ENCODE data around the gene KRR1. TPM values are rescaled to one million over a fixed set of nuclear protein-coding genes. Genes with fewer than 3 reads are reported as not detected.

KRR1 gene
- polyA plus RNA-seq, 3 donors: 8.0 to 14.4 (median 9.0) TPM

DNA sequence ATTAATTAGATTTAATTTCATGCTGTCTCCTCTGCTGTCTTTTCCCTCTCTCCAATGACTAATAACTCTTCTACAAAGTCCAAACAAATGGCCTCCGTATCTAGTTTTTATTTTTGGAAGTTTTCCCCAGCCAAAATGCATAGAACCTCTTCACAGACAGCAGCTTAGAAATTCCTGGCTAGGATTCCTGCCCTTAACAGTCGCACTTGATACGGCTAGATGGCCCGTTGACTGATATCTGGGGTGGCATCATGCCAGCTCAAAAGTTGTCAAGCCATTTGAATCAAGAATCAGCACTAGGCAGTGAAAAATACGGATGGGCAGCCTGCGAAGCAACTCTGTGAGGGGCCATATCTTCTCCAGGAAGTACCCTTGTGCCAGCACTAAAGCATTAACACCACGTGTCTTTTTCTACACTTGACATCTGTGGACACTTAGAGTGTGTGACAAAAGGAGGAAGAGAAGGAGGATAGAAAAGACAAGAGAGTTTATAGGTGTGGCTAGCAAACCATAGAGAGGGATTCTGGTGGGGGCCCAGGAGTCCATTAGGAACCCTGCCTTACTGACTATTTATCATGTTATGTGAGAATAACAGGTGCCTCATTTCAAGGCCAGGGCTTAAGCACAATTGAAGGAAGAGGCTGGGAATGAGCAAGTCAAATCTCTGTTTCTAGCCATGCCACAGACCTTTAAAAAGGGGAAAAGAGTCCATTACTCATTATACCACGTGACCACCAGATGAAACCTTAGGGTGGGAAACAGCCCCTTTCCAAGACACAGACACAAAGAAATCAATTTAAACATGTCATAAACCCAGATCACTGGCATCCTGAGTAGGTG, 39.2 kb upstream of the KRR1 start:
- no peak for TF ChIP-seq CTCF (IDR thresholded peaks at IDR 0.05)
- Histone ChIP-seq H3K4me3 (replicated peaks in 1 of 3; ENCODE audit: low read depth in 2 of 3, low read length in 3 of 3) (no peak overlapping the region), H3K27ac (ENCODE audit: low read depth in 1 of 2, low read length in 2 of 2) (no peak overlapping the region), H3K79me2 (ENCODE audit: insufficient read depth, low read length) (no peaks in the 10 kb centered on the region), H3K4me1 (ENCODE audit: control insufficient read depth in 1 of 2, insufficient read depth in 2 of 2, low read length in 2 of 2) (no peaks in the 10 kb centered on the region), H3K9ac (ENCODE audit: insufficient read depth, low read length, poor library complexity, severe bottlenecking) (no peak overlapping the region), H3K9me3 (replicated peaks in 1 of 2; ENCODE audit: control insufficient read depth in 1 of 2, insufficient read depth in 1 of 2, low read length in 2 of 2) (no peaks in the 10 kb centered on the region), H3K27me3 (ENCODE audit: control insufficient read depth in 2 of 2, insufficient read depth in 2 of 2, low read length in 2 of 2) (no peaks in the 10 kb centered on the region), H4K20me1 (ENCODE audit: insufficient read depth, low read length) (no peaks in the 10 kb centered on the region), H3K4me2 (replicated peaks; ENCODE audit: extremely low read depth, low read length, poor library complexity, severe bottlenecking) (no peak overlapping the region), H2AFZ (ENCODE audit: insufficient read depth, low read depth, low read length, poor library complexity, severe bottlenecking) (no peak overlapping the region), H3K36me3 (replicated peaks in 1 of 2; ENCODE audit: control insufficient read depth in 1 of 2, insufficient read depth in 2 of 2, low read length in 2 of 2) (no peaks in the 10 kb centered on the region)
- no peaks in the 10 kb centered on the region for H3K4me1 Mint-ChIP-seq
- WGBS (ENCODE audit: insufficient coverage): 100% methylated on average over 6 of the region's 8 CpGs
- intact Hi-C loops (cut with micrococcal nuclease): no loop called here
- DNase-seq: no peak
- no peaks in the 10 kb centered on the region for H3K9me3 Mint-ChIP-seq
- H3K27ac Mint-ChIP-seq: no peak overlapping the region
- no peaks in the 10 kb centered on the region for H3K36me3 Mint-ChIP-seq
- peaks cover 4 to 10% (median 4%) of the 10 kb centered on the region in 3 donors for H3K27me3 Mint-ChIP-seq (ENCODE audit: low read depth in 3 of 3)
- no peak overlapping the region for H3K4me3 Mint-ChIP-seq

GRCh38 chr12:75549989-75550388, 38.6 kb upstream of the KRR1 start:
- WGBS (ENCODE audit: insufficient coverage): no CpG with 5 or more reads among the region's 2 CpGs
- intact Hi-C loops (cut with micrococcal nuclease): no loop called here
- H3K4me3 ChIP-seq (replicated peaks in 1 of 3; ENCODE audit: low read depth in 2 of 3, low read length in 3 of 3): no peak overlapping the region
- TF ChIP-seq CTCF (IDR thresholded peaks at IDR 0.05): no peak
- no peak overlapping the region for H3K4me2 ChIP-seq (replicated peaks; ENCODE audit: extremely low read depth, low read length, poor library complexity, severe bottlenecking)
- Mint-ChIP-seq H3K36me3 (no peaks in the 10 kb centered on the region), H3K4me1 (no peaks in the 10 kb centered on the region), H3K27ac (no peak overlapping the region), H3K9me3 (no peaks in the 10 kb centered on the region), H3K4me3 (no peak overlapping the region), H3K27me3 (ENCODE audit: low read depth in 3 of 3) (peaks cover 4 to 8% (median 5%) of the 10 kb centered on the region in 3 donors)
- no peaks in the 10 kb centered on the region for H3K27me3 ChIP-seq (ENCODE audit: control insufficient read depth in 2 of 2, insufficient read depth in 2 of 2, low read length in 2 of 2)
- H3K4me1 ChIP-seq (ENCODE audit: control insufficient read depth in 1 of 2, insufficient read depth in 2 of 2, low read length in 2 of 2): no peaks in the 10 kb centered on the region
- no peak overlapping the region for H3K9ac ChIP-seq (ENCODE audit: insufficient read depth, low read length, poor library complexity, severe bottlenecking)
- DNase-seq: no peak
- H2AFZ ChIP-seq (ENCODE audit: insufficient read depth, low read depth, low read length, poor library complexity, severe bottlenecking): no peak overlapping the region
- H3K36me3 ChIP-seq (replicated peaks in 1 of 2; ENCODE audit: control insufficient read depth in 1 of 2, insufficient read depth in 2 of 2, low read length in 2 of 2): no peaks in the 10 kb centered on the region
- H3K79me2 ChIP-seq (ENCODE audit: insufficient read depth, low read length): no peaks in the 10 kb centered on the region
- H3K27ac ChIP-seq (ENCODE audit: low read depth in 1 of 2, low read length in 2 of 2): no peak overlapping the region
- no peaks in the 10 kb centered on the region for H3K9me3 ChIP-seq (replicated peaks in 1 of 2; ENCODE audit: control insufficient read depth in 1 of 2, insufficient read depth in 1 of 2, low read length in 2 of 2)
- no peaks in the 10 kb centered on the region for H4K20me1 ChIP-seq (ENCODE audit: insufficient read depth, low read length)

All from CD14-positive monocyte (primary cell).